Kidney (tissue), 14 donors: Measurements from ENCODE around the gene HS3ST6. TPM values are rescaled to one million over a fixed set of nuclear protein-coding genes. Genes with fewer than 3 reads are reported as not detected.

Experiments
- DNase-seq, 5 donors: peaks; one replicate each; pipeline ENCODE4 v3.0.0-alpha.2; 2013 to 2020
- FAIRE-seq: peaks from 2 replicates; lab custom pipeline; 2012; peaks lifted over from hg19 to GRCh38; lab: Jason Lieb, UNC
- H3K27ac ChIP-seq, 2 donors: one replicate each; pipeline ENCODE4 v1.7.0; 2013; ENCODE audit warnings: low read depth in 2 of 2, low read length in 2 of 2, inconsistent platforms in 1 of 2
- H3K27me3 ChIP-seq: one replicate; pipeline ENCODE4 v1.7.1; 2013; ENCODE audit warnings: low read length, inconsistent platforms; ENCODE audit not compliant: control insufficient read depth, insufficient read depth
- H3K36me3 ChIP-seq, 3 donors: one replicate each; pipeline versions ENCODE4 v1.7.0 to v1.7.1; 2013; ENCODE audit warnings: low read length in 3 of 3, control low read depth in 1 of 3, inconsistent platforms in 1 of 3; ENCODE audit not compliant: insufficient read depth in 3 of 3, control insufficient read depth in 2 of 3
- H3K4me1 ChIP-seq, 3 donors: one replicate each; pipeline versions ENCODE4 v1.7.0 to v1.7.1; 2013; ENCODE audit warnings: low read length in 3 of 3, inconsistent platforms in 1 of 3, low read depth in 1 of 3; ENCODE audit not compliant: control insufficient read depth in 2 of 3, insufficient read depth in 2 of 3
- H3K4me3 ChIP-seq, 3 donors: one replicate each; pipeline versions ENCODE4 v1.7.0 to v1.8.1; 2013; ENCODE audit warnings: low read length in 3 of 3, control low read depth in 1 of 3, inconsistent platforms in 1 of 3
- H3K9ac ChIP-seq, 3 donors: one replicate each; pipeline versions ENCODE4 v1.7.0 to v1.7.1; 2013; ENCODE audit warnings: low read length in 3 of 3, control low read depth in 1 of 3, inconsistent platforms in 1 of 3
- H3K9me3 ChIP-seq, 3 donors: one replicate each; pipeline versions ENCODE4 v1.7.0 to v1.7.1; 2013; ENCODE audit warnings: low read length in 3 of 3, control low read depth in 1 of 3, inconsistent platforms in 1 of 3; ENCODE audit not compliant: control insufficient read depth in 2 of 3, insufficient read depth in 1 of 3
- intact Hi-C: fragments of 100-400 bp; cut with DNase I; formaldehyde crosslinking; loops from one replicate; pipeline ENCODE4 v1.11.1; 2022
- polyA plus RNA-seq: library from polyadenylated mRNA; stranded (reverse); fragments of 350-450 nt; fragmentation: Illumina TruSeq; extraction: RNeasy Lipid Tissue Mini Kit (QIAGEN cat#74804); gene quantifications from one replicate; pipeline ENCODE4 v1.2.3, GENCODE V29; 2014; ENCODE audit warnings: low read depth, low replicate concordance; ENCODE audit not compliant: insufficient read depth
- total RNA-seq: library from RNA; stranded (reverse); fragmentation: NEBNext Ultra II Directional; extraction: Animal tissue kit (Norgen Biotek cat#: 25700); gene quantifications from one replicate; pipeline ENCODE4 v1.2.1, GENCODE V29; 2021
- TF ChIP-seq, protein P1 (sequence below): IDR thresholded peaks from 3 replicates; pipeline ENCODE4 v1.5.1; 2012; ENCODE audit warnings: mild to moderate bottlenecking, moderate library complexity, borderline replicate concordance; ENCODE audit not compliant: insufficient read depth; ENCODE audit errors: extremely low read depth
- donor health status: control.
- donor health status: control.
- donor health status: control.
- donor health status: control.
- donor health status: control.
- donor health status: DM: yes; HTN: yes; CAD: no.
- donor health status: Normal renal cell carcinoma (clear cell type).

The HS3ST6 gene
- total and polyA plus RNA-seq, 2 donors from 2014 or later, result 0.19 to 0.73 TPM

DNA sequence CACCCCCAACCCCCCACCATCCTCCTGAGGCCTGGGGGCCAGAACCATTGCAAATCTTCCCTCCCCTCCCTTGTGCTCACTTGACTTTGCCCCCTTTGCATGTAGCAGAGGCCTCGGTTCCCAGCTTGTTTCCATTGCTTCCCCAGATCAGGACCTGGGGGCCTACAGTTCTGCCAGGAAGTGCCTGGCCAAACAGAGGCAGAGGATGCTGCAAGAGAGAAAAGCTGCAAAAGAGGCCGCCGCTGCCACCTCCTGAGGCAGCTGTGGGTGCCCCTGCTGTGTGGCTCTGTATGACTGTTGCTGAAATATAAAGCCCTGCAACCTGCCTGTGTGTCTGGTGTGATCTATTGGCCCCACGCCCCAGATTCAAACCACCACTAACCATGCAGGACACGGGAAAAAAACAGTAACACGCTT is 43.4 kb upstream of the HS3ST6 start:
- H3K36me3 ChIP-seq, result peaks cover 0 to 6% (median 6%) of the 10 kb centered on the region in 3 donors
- H3K27ac ChIP-seq, result no peak overlapping the region
- intact Hi-C loops, result no loop called here
- FAIRE-seq, result no peak
- peaks cover 0 to 21% (median 20%) of the 10 kb centered on the region in 3 donors for H3K4me1 ChIP-seq
- TF ChIP-seq, protein P1, sequence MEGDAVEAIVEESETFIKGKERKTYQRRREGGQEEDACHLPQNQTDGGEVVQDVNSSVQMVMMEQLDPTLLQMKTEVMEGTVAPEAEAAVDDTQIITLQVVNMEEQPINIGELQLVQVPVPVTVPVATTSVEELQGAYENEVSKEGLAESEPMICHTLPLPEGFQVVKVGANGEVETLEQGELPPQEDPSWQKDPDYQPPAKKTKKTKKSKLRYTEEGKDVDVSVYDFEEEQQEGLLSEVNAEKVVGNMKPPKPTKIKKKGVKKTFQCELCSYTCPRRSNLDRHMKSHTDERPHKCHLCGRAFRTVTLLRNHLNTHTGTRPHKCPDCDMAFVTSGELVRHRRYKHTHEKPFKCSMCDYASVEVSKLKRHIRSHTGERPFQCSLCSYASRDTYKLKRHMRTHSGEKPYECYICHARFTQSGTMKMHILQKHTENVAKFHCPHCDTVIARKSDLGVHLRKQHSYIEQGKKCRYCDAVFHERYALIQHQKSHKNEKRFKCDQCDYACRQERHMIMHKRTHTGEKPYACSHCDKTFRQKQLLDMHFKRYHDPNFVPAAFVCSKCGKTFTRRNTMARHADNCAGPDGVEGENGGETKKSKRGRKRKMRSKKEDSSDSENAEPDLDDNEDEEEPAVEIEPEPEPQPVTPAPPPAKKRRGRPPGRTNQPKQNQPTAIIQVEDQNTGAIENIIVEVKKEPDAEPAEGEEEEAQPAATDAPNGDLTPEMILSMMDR, result no peak
- H3K4me3 ChIP-seq, result no peak overlapping the region
- DNase-seq, result no peak
- no peaks in the 10 kb centered on the region for H3K9me3 ChIP-seq
- H3K27me3 ChIP-seq, result no peaks in the 10 kb centered on the region
- H3K9ac ChIP-seq, result no peak overlapping the region

DNA sequence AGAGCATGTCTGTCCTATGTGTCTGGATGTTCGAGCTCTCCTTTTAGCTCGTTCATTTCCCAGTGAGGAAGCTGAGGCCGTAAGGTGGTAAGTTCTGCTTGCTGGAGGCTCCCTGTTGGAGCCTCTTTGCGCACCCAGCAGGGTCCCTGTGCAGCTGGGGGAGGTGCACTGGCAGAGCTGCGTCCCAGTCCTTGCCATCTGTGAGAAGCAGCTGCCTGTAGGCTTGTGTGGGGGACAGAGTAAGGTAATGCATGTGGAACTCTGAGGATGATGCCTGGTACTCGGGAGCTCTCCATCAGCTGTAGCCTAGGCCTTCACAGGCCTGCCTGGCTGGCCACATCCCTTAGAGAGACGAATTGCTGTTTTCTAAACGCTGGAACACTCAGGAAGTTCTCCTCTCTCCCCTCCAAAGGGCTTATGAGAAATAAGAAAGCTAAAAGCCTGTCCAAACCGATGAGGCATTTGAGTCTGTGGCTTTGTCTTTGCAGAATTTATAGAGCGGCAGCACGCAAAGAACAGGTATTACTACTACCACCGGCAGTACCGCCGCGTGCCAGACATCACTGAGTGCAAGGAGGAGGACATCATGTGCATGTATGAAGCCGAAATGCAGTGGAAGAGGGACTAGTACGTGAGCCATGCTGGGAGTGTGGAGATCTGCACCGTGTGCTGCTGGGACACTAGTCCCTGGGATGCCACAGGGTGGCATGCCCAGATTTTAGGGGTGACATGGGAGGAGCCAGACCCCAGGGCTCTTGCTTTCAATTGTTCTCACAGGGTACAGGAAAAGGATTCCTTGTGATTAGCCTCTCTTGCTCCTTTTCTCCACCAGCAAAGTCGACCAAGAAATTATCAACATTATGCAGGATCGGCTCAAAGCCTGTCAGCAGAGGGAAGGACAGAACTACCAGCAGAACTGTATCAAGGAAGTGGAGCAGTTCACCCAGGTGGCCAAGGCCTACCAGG is 42.7 kb upstream of the HS3ST6 start:
- H3K9ac ChIP-seq, result peak overlapping the region in 2 of 3 donors; percentile 16 to 91
- peaks cover 0 to 21% (median 20%) of the 10 kb centered on the region in 3 donors for H3K4me1 ChIP-seq
- H3K9me3 ChIP-seq, result no peaks in the 10 kb centered on the region
- FAIRE-seq, result no peak
- TF ChIP-seq, protein P1, result no peak
- intact Hi-C loops, result no loop called here
- peaks cover 0 to 6% (median 6%) of the 10 kb centered on the region in 3 donors for H3K36me3 ChIP-seq
- no peak overlapping the region for H3K27ac ChIP-seq
- DNase-seq, result peak in 1 of 5 donors; percentile 7
- H3K27me3 ChIP-seq, result no peaks in the 10 kb centered on the region
- H3K4me3 ChIP-seq, result peak overlapping the region in 2 of 3 donors; percentile 29 to 81

DNA sequence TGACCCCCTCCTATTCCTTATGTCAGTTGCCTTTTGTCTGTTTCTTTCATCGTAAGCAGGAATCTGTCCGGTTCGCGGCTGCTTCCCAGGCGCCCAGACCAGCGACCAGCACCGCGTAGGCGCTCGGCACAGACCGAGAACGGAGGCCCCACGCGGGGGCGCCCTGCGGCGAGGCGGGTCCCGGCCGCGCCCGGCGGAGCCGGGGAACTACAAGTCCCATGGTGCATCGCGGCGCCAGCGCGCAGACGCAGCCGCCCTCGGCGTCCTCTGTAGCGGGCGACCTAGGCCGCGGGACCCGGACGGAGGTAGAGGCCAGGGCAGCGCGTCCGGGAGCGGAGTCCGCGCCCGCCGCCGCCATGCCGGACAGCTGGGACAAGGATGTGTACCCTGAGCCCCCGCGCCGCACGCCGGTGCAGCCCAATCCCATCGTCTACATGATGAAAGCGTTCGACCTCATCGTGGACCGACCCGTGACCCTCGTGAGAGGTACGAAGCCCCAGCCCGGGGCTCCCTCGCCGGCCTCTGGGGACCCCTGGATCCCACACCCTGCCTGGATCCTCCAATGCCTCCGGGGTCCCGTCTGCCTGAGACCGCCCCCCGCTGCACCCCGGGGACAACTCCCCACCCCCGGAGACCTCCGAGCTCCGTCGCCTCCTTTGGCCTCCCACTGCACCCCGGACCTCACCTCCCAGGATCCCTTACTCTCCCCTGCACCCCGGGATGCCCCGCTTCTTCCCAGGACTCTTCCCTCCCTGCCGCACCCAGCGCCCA is 41.2 kb upstream of the HS3ST6 start, which contains the start of gene NDUFB10:
TSS of gene NDUFB10 (plus strand) at position 270 of the 771 bp plus-strand sequence. CDS start at position 357, 87 bp downstream.
- peak; percentile 90 to 97 (median 93) for DNase-seq
- intact Hi-C loops, result no loop called here

More for the DNA sequence above, 41.2 kb upstream of the HS3ST6 start, which contains the start of gene NDUFB10:
- H3K27me3 ChIP-seq, result no peaks in the 10 kb centered on the region
- H3K9me3 ChIP-seq, result no peaks in the 10 kb centered on the region
- peak within 1 kb of the TSS; percentile 33 to 91 (median 87) for H3K9ac ChIP-seq
- TF ChIP-seq, protein P1, result peak; percentile 64
- no peak for FAIRE-seq
- peaks cover 0 to 6% (median 6%) of the 10 kb centered on the region in 3 donors for H3K36me3 ChIP-seq
- H3K4me3 ChIP-seq, result peak within 1 kb of the TSS; percentile 64 to 81 (median 75)
- peak within 1 kb of the TSS; percentile 75 to 78 for H3K27ac ChIP-seq
- H3K4me1 ChIP-seq, result peaks cover 0 to 16% (median 15%) of the 10 kb centered on the region in 3 donors
